K562 (cell line): ENCODE results near the gene LDLRAD3. TPM values are rescaled to one million over a fixed set of nuclear protein-coding genes. Genes with fewer than 3 reads are reported as not detected.
A peak's percentile ranks its signal among the peaks of the same experiment; 100 is the strongest.

Experiments
- ATAC-seq: fragments of 200-7000 bp; cut with Tn5 transposase; 3 replicates; pipeline ENCODE4 v1.9.1; 2020; ENCODE audit warnings: moderate library complexity
- BruUV-seq: library from RNA; stranded (reverse); fragments of 400-500 nt; replicated peaks from 2 replicates; lab custom pipeline; 2021; lab: Mats Ljungman, UMichigan
- CTCF ChIA-PET: fragments of 300-600 bp; formaldehyde crosslinking; extraction: SDS; loops from one replicate; lab custom pipeline; 2021; ENCODE audit warnings: low intra/inter-chr PET ratio; lab: Yijun Ruan, JAX
- POLR2A ChIA-PET: fragments of 300-600, 350-650 bp; sonication (Branson Sonifier 250); formaldehyde crosslinking; extraction: SDS; loops from one replicate; lab custom pipeline; 2021; ENCODE audit warnings: antibody characterized with exemption, inconsistent platforms; lab: Yijun Ruan, JAX
- DNase-seq, 4 experiments: peaks; one replicate each; pipeline versions ENCODE4 v3.0.0 to v3.0.0-alpha.2; 2011 to 2018; ENCODE audit warnings: low spot score in 3 of 4, mixed read lengths in 3 of 4; ENCODE audit errors: extremely low read depth in 1 of 4
- FAIRE-seq: peaks from 2 replicates; lab custom pipeline; 2011; peaks lifted over from hg19 to GRCh38; lab: Jason Lieb, UNC
- H2AFZ ChIP-seq: 2 replicates; pipeline ENCODE4 v1.6.0; 2011; ENCODE audit warnings: low read depth, low read length, control low read depth, inconsistent platforms
- H3K27ac ChIP-seq: fragments of 200-600 bp; 3 replicates; pipeline ENCODE4 v1.8.0; 2011; ENCODE audit warnings: low read depth, mild to moderate bottlenecking, control low read depth, inconsistent platforms, low read length, moderate library complexity, mixed read lengths; ENCODE audit errors: extremely low read depth
- H3K27me3 ChIP-seq, 2 experiments: fragments of 300-600 bp in 1 of 2; 2 replicates in 1 of 2; 3 replicates in 1 of 2; pipeline versions ENCODE4 v1.6.0 to v1.8.0; 2011; ENCODE audit warnings: inconsistent platforms in 2 of 2, low read length in 2 of 2, mild to moderate bottlenecking in 1 of 2, mixed read lengths in 1 of 2, moderate library complexity in 1 of 2; ENCODE audit not compliant: control insufficient read depth in 2 of 2, insufficient read depth in 2 of 2
- H3K36me3 ChIP-seq: fragments of 300-600 bp; 3 replicates; pipeline ENCODE4 v1.8.0; 2011; ENCODE audit warnings: mild to moderate bottlenecking, low read length, inconsistent platforms; ENCODE audit not compliant: control insufficient read depth, insufficient read depth
- H3K4me1 ChIP-seq, 2 experiments: fragments of 200-600 bp in 1 of 2; replicated peaks in 1 of 2; 2 replicates in 1 of 2; 3 replicates in 1 of 2; pipeline versions ENCODE4 v1.5.1 to v1.8.0; 2011; ENCODE audit warnings: inconsistent platforms in 2 of 2, low read length in 2 of 2, mild to moderate bottlenecking in 1 of 2, mixed read lengths in 1 of 2, moderate library complexity in 1 of 2; ENCODE audit not compliant: control insufficient read depth in 2 of 2, insufficient read depth in 2 of 2
- H3K4me2 ChIP-seq: 2 replicates; pipeline ENCODE4 v1.6.1; 2011; ENCODE audit warnings: low read length, control low read depth, inconsistent platforms, mixed read lengths; ENCODE audit not compliant: insufficient read depth
- H3K4me3 ChIP-seq: fragments of 200-600 bp; sonication (generic), shearing (Covaris generic); 2 replicates; pipeline ENCODE4 v1.5.1; 2016; ENCODE audit warnings: control low read depth, inconsistent platforms
- H3K79me2 ChIP-seq: fragments of 200-600 bp; 3 replicates; pipeline ENCODE4 v1.8.0; 2011; ENCODE audit warnings: low read length, inconsistent platforms; ENCODE audit not compliant: control insufficient read depth, insufficient read depth
- H3K9ac ChIP-seq, 2 experiments: 2 replicates each; pipeline versions ENCODE4 v1.6.0 to v1.6.1; 2011; ENCODE audit warnings: low read depth in 2 of 2, low read length in 2 of 2, control low read depth in 1 of 2, inconsistent platforms in 1 of 2, mild to moderate bottlenecking in 1 of 2, mixed read lengths in 1 of 2; ENCODE audit not compliant: insufficient read depth in 1 of 2
- H3K9me1 ChIP-seq: one replicate; pipeline ENCODE4 v1.6.0; 2011; ENCODE audit warnings: inconsistent platforms, mild to moderate bottlenecking, low read length, moderate library complexity; ENCODE audit not compliant: control insufficient read depth, insufficient read depth
- H3K9me3 ChIP-seq: replicated peaks from 2 replicates; pipeline ENCODE4 v1.5.1; 2011; ENCODE audit warnings: low read depth, low read length, inconsistent platforms; ENCODE audit not compliant: control insufficient read depth, insufficient read depth
- H4K20me1 ChIP-seq: replicated peaks from 2 replicates; pipeline ENCODE4 v1.6.1; 2011; ENCODE audit warnings: low read length, inconsistent platforms, mixed read lengths; ENCODE audit not compliant: control insufficient read depth, insufficient read depth
- BACH1 ChIP-seq: fragments of 200-800 bp; sonication (Bioruptor generic); IDR thresholded peaks from 2 replicates; pipeline ENCODE4 v1.6.1; 2016; ENCODE audit warnings: missing genetic modification characterization, missing compliant biosample characterization
- C11orf30 ChIP-seq: fragments of 450-650 bp; IDR thresholded peaks from 2 replicates; pipeline ENCODE4 v1.6.1; 2016; ENCODE audit warnings: low read depth, mild to moderate bottlenecking
- L3MBTL2 ChIP-seq: fragments of 450-650 bp; IDR thresholded peaks from 2 replicates; pipeline ENCODE4 v1.6.1; 2016; ENCODE audit warnings: mild to moderate bottlenecking, moderate library complexity
- MCM7 ChIP-seq, 2 experiments: fragments of 450-650 bp; IDR thresholded peaks; 2 replicates each; pipeline ENCODE4 v1.6.1; 2016 to 2018
- NFE2 ChIP-seq: IDR thresholded peaks from 2 replicates; pipeline ENCODE4 v1.6.1; 2014; ENCODE audit warnings: antibody characterized with exemption, low read depth
- PRDM10 ChIP-seq: fragments of 450-650 bp; IDR thresholded peaks from 2 replicates; pipeline ENCODE4 v1.6.1; 2018; ENCODE audit not compliant: partially characterized antibody
- ZNF316 ChIP-seq: fragments of 450-650 bp; IDR thresholded peaks from 2 replicates; pipeline ENCODE4 v1.6.1; 2016
- ZNF644 ChIP-seq: fragments of 200-800 bp; sonication (Bioruptor generic); IDR thresholded peaks from 2 replicates; pipeline ENCODE4 v1.6.1; 2016; ENCODE audit warnings: low read depth, missing genetic modification characterization, missing compliant biosample characterization
- WGBS: fragments of 100-300 bp; shearing (Covaris generic); methylation state at CpG from one replicate; pipeline ENCODE4 v1.1.6; 2016; ENCODE audit warnings: low coverage, mixed read lengths; ENCODE audit not compliant: insufficient coverage; ENCODE audit errors: missing lambda C conversion rate; 5-methylcytosine and 5-hydroxymethylcytosine counted together
- in situ Hi-C: fragments of 300-500 bp; cut with MboI; formaldehyde crosslinking; loops from 4 replicates; pipeline ENCODE4 v1.15.0; 2018; ENCODE audit warnings: inconsistent platforms, mixed read lengths
- intact Hi-C: fragments of 100-400 bp; cut with micrococcal nuclease; formaldehyde crosslinking; loops from 2 replicates; pipeline ENCODE4 v1.14.2; 2022
- polyA plus RNA-seq, 8 experiments: library from polyadenylated mRNA; depleted of rRNA in 4 of 8; stranded (reverse) in 5 of 8; unstranded in 3 of 8; fragments of >200 nt; fragmentation: Nextera tagmentation in 2 of 8; fragmentation: Illumina TruSeq in 1 of 8; extraction: Ambion mirVana in 2 of 8; extraction: Trizol in 1 of 8; gene quantifications; 2 replicates each; pipeline versions ENCODE4 v1.2.1 to v1.2.3, GENCODE V29; 2011 to 2014; ENCODE audit warnings: inconsistent platforms in 1 of 8, missing spikeins in 1 of 8
- total RNA-seq, 7 experiments: library from RNA; depleted of rRNA in 6 of 7; stranded (reverse); fragments of >200 nt in 6 of 7; fragmentation: Illumina TruSeq in 2 of 7; extraction: Trizol in 2 of 7; gene quantifications; 2 replicates each; pipeline versions ENCODE4 v1.2.1 to v1.2.3, GENCODE V29; 2011 to 2021; ENCODE audit warnings: low replicate concordance in 1 of 7

Gene LDLRAD3
- total and polyA plus RNA-seq, 9 of the 15 experiments (the other 6 are each of a cell fraction or from before 2014, with no cell fraction given): 0.73 to 7.2 (median 3.5) TPM

DNA sequence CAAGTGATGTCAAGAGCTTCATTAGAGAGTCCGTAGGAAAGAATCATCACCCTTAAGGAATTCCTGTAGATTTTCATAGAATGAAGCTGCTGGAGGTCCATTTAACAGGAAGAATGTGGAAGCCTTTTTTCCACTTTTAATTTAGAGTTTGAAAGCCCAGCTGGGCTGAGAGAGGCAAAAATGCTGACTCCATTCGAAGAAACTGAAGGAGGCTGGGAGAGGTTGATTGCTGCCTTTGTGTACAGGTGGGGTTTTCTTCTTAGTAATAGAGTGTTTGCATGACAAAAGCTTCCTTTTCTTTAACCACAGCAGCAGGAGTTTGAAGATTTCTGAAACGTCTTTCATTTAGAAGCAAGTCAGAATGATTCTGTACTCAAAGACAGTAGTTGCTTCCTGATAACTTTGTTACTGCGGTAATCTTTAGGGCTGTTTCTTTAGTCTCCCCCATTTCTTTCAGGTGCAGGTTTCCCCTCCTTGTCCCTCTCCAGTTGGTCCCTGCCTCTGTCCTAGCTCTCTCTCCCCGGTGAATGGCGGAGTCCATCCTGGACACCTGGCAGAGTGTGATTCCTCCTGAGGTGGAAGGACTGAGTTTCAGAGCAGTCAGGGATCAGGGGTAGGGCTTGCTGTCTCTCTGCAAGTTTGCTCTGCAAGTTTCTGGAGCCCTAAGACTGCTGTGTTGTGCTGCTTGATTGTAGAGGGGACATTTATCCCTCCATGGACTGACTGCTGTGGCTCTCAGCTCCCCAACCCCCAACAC is 166.2 kb downstream of the LDLRAD3 start:
- no peak for FAIRE-seq
- Histone ChIP-seq H3K4me2 (no peak overlapping the region; the same call in 1 of the 2 replicates), H3K4me3 (no peak overlapping the region), H3K79me2 (peaks cover 22% of the 10 kb centered on the region), H3K9ac (peak overlapping the region; percentile 16 to 66; a peak in 2 of 4 replicates), H3K4me1 (peaks cover 31 to 44% of the 10 kb centered on the region in 2 experiments), H3K9me1 (no peaks in the 10 kb centered on the region)
- 25% methylated on average over 6 of the region's 6 CpGs for WGBS
- peak; percentile 21; the same call in 1 of the 2 replicates for TF ChIP-seq ZNF644
- TF ChIP-seq NFE2: no peak
- no peak for TF ChIP-seq MCM7 (IDR thresholded peaks at IDR 0.05)
- TF ChIP-seq L3MBTL2: peak; percentile 4; the same call in 1 of the 2 replicates
- peak; percentile 49 for TF ChIP-seq PRDM10
- TF ChIP-seq C11orf30: peak; percentile 54; the same call in 1 of the 2 replicates
- TF ChIP-seq BACH1: 0 out of 2 replicates have a peak, but pooled peaks have one; percentile 1
- TF ChIP-seq ZNF316: peak; percentile 46
- TF ChIP-seq, all 486 proteins: peak for 6
- H3K9me3 ChIP-seq: peaks cover 24% of the 10 kb centered on the region
- H3K27ac ChIP-seq: peak overlapping the region; percentile 48
- ChIA-PET POLR2A (interaction anchor here (0.8 to 1.4 kb wide), 3 partner anchors 9 to 48 kb away, joined by 3 to 4 read pairs (median 4); no protein-coding TSS in a partner anchor), CTCF (no interaction called here)
- peak overlapping the region; percentile 53; the same call in 1 of the 2 replicates for H2AFZ ChIP-seq
- no peaks in the 10 kb centered on the region for H3K27me3 ChIP-seq
- in situ Hi-C loops (no loop called here), intact Hi-C loops (no loop called here)
- BruUV-seq: no TSS peak
- DNase-seq (no peak), ATAC-seq (peak; percentile 23)
- H4K20me1 ChIP-seq: no peaks in the 10 kb centered on the region
- peaks cover 6% of the 10 kb centered on the region; the same call in 1 of the 3 replicates for H3K36me3 ChIP-seq
